GM12873 (cell line): ENCODE measurements around the gene ITIH5.

ENCODE experiments used
- TF ChIP-seq, protein P1 (sequence below): IDR thresholded peaks from 2 replicates; pipeline ENCODE4 v1.5.1; 2012; ENCODE audit warnings: low read depth, mild to moderate bottlenecking, moderate library complexity, low read length, control low read depth; ENCODE audit not compliant: insufficient read depth; ENCODE audit errors: missing control alignments

ITIH5 gene

DNA sequence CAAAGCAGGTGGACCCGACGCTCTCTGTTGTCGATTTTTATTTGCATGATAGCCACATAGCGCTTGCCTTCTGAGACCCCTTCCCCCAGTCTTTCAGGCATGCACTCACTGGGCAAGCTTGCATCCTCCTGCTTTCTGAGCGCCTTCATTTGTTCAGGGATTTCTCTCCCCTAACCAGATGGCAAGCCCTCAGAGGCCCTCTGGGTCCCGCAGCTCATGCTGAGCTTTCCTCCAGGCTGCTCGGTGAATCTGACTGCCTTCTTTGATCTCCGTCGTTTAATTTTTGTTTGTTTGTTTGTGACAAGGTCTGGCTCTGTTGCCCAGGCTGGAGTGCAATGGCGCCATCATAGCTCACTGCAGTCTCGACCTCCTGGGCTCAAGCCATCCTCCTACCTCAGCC, 58.8 kb downstream of the ITIH5 start:
- TF ChIP-seq, protein P1, sequence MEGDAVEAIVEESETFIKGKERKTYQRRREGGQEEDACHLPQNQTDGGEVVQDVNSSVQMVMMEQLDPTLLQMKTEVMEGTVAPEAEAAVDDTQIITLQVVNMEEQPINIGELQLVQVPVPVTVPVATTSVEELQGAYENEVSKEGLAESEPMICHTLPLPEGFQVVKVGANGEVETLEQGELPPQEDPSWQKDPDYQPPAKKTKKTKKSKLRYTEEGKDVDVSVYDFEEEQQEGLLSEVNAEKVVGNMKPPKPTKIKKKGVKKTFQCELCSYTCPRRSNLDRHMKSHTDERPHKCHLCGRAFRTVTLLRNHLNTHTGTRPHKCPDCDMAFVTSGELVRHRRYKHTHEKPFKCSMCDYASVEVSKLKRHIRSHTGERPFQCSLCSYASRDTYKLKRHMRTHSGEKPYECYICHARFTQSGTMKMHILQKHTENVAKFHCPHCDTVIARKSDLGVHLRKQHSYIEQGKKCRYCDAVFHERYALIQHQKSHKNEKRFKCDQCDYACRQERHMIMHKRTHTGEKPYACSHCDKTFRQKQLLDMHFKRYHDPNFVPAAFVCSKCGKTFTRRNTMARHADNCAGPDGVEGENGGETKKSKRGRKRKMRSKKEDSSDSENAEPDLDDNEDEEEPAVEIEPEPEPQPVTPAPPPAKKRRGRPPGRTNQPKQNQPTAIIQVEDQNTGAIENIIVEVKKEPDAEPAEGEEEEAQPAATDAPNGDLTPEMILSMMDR: no peak

DNA sequence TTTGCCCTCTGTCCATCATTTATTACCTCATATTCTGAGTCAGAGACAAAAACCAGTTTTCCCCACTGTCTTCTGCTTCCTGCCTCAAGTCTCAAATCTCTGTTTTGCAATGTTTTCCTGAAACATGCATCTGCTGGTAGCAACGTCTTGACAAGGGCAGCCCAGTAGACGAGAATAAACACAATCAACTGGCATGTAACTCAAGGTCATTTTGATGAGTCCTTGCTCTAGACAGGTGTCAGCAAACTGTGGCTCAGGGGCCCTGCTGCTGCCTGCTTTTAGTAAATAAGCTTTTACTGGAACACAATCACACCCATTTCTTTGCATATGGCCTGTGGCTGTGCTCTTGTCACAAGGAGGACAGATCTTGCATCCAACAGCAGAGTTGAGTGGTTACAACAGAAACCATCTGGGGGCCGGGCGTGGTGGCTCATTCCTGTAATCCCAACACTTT, 59.8 kb downstream of the ITIH5 start:
- TF ChIP-seq, protein P1: no peak

DNA sequence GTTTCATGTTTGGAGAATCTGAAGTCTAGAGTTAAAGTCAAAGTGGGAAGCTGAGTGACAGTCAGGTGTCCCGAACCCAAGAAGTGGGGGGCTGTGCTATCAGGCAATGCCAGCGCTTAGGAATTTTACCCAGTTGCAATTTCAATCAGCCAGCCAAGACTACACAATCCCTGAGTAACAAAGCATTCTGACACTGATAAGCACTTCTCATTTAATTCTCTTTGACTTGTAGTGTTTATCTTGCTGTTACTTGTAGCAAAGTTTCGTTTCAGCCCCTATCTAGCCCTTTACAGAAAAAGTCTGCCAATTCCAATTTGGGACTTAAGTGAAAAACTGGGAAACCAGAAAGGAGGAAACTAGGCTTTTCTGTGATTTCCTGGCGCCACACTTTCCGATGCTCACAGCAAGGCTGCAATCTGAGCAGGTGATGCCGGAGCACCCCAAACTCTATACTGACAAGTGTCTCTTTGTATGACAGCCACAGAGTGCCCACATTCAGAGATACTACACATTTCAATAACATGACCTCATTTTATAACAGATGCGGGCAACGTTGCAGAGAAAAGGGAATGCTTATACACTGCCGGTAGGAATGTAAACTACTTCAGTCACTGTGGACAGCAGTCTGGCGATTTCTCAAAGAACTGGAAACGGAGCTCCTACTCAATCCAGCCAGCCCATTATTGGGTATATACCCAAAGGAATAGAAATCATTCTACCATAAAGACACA, 61.0 kb downstream of the ITIH5 start:
- TF ChIP-seq, protein P1: no peak

GRCh38 chr10:7601023-7601656, 65.6 kb downstream of the ITIH5 start:
- TF ChIP-seq, protein P1: no peak

GRCh38 chr10:7598771-7599170, 68.0 kb downstream of the ITIH5 start:
- TF ChIP-seq, protein P1: no peak

- TF ChIP-seq, protein P1: no peak
Observed at GRCh38 chr10:7596356-7596755, 70.4 kb downstream of the ITIH5 start.

GRCh38 chr10:7593905-7594304, 72.9 kb downstream of the ITIH5 start:
- TF ChIP-seq, protein P1: no peak
